Measurements from ENCODE around the gene FBXW8. TPM values are rescaled to one million over a fixed set of nuclear protein-coding genes. Genes with fewer than 3 reads are reported as not detected.

Gene FBXW8
- polyA plus RNA-seq, 1 donor from 2014 or later, result 11.3 TPM

GRCh38 chr12:116898669-116899068 lies 12.1 kb upstream of the FBXW8 start:
- no peak overlapping the region for H3K27ac Mint-ChIP-seq
- H3K9me3 Mint-ChIP-seq, result peaks cover 0 to 4% (median 0%) of the 10 kb centered on the region in 3 donors
- peaks cover 3% of the 10 kb centered on the region for H3K36me3 Mint-ChIP-seq
- no peak overlapping the region for H3K4me3 Mint-ChIP-seq
- peaks cover 0 to 1% (median 0%) of the 10 kb centered on the region in 3 donors for H3K4me1 Mint-ChIP-seq
- H3K27me3 Mint-ChIP-seq, result peaks cover 32% of the 10 kb centered on the region

GRCh38 chr12:116901612-116902011 lies 9.1 kb upstream of the FBXW8 start:
- H3K4me1 Mint-ChIP-seq, result peaks cover 0 to 1% (median 0%) of the 10 kb centered on the region in 3 donors
- no peak overlapping the region for H3K27ac Mint-ChIP-seq
- peaks cover 40% of the 10 kb centered on the region for H3K27me3 Mint-ChIP-seq
- peaks cover 0 to 4% (median 0%) of the 10 kb centered on the region in 3 donors for H3K9me3 Mint-ChIP-seq
- H3K36me3 Mint-ChIP-seq, result peaks cover 6% of the 10 kb centered on the region
- no peak overlapping the region for H3K4me3 Mint-ChIP-seq

GRCh38 chr12:116903818-116904217 lies 6.9 kb upstream of the FBXW8 start:
- H3K27ac Mint-ChIP-seq, result no peak overlapping the region
- peaks cover 0 to 4% (median 0%) of the 10 kb centered on the region in 3 donors for H3K9me3 Mint-ChIP-seq
- no peak overlapping the region for H3K4me3 Mint-ChIP-seq
- H3K27me3 Mint-ChIP-seq, result peaks cover 32% of the 10 kb centered on the region
- peaks cover 6% of the 10 kb centered on the region for H3K36me3 Mint-ChIP-seq
- peaks cover 0 to 1% (median 0%) of the 10 kb centered on the region in 3 donors for H3K4me1 Mint-ChIP-seq

- Mint-ChIP-seq H3K27me3 (peaks cover 18% of the 10 kb centered on the region), H3K27ac (no peak overlapping the region), H3K9me3 (peaks cover 0 to 4% (median 0%) of the 10 kb centered on the region in 3 donors), H3K4me1 (peaks cover 0 to 5% (median 3%) of the 10 kb centered on the region in 3 donors), H3K4me3 (no peak overlapping the region), H3K36me3 (peaks cover 6% of the 10 kb centered on the region)
These were observed 4.5 kb upstream of the FBXW8 start for GRCh38 chr12:116906285-116906684.

GRCh38 chr12:116910280-116910644 lies 488 bp upstream of the FBXW8 start:
- Mint-ChIP-seq H3K4me3 (peak overlapping the region; percentile 80 to 95 (median 94)), H3K4me1 (peaks cover 6 to 23% (median 20%) of the 10 kb centered on the region in 3 donors), H3K36me3 (peaks cover 1% of the 10 kb centered on the region), H3K9me3 (no peaks in the 10 kb centered on the region), H3K27me3 (peaks cover 1% of the 10 kb centered on the region), H3K27ac (peak overlapping the region; percentile 2 to 90 (median 82))

- Mint-ChIP-seq H3K27me3 (no peaks in the 10 kb centered on the region), H3K27ac (no peak overlapping the region), H3K4me1 (peaks cover 30 to 57% (median 39%) of the 10 kb centered on the region in 3 donors)
These were observed 4.6 kb downstream of the FBXW8 start for GRCh38 chr12:116915326-116915725.

GRCh38 chr12:116916122-116916521 lies 5.4 kb downstream of the FBXW8 start:
- H3K4me1 Mint-ChIP-seq, result peaks cover 38 to 60% (median 44%) of the 10 kb centered on the region in 3 donors

More at GRCh38 chr12:116915326-116915725, 4.6 kb downstream of the FBXW8 start:
- H3K9me3 Mint-ChIP-seq, result peaks cover 0 to 6% (median 0%) of the 10 kb centered on the region in 3 donors
- H3K36me3 Mint-ChIP-seq, result peaks cover 1% of the 10 kb centered on the region
- no peak overlapping the region for H3K4me3 Mint-ChIP-seq

GRCh38 chr12:116916714-116917114 lies 6.0 kb downstream of the FBXW8 start:
- peak overlapping the region in 2 of 4 donors; percentile 30 to 81 for H3K4me3 Mint-ChIP-seq

More at GRCh38 chr12:116916122-116916521, 5.4 kb downstream of the FBXW8 start:
- no peaks in the 10 kb centered on the region for H3K27me3 Mint-ChIP-seq
- peaks cover 0 to 6% (median 0%) of the 10 kb centered on the region in 3 donors for H3K9me3 Mint-ChIP-seq
- peak overlapping the region in 1 of 4 donors; percentile 61 for H3K4me3 Mint-ChIP-seq
- H3K27ac Mint-ChIP-seq, result no peak overlapping the region
- H3K36me3 Mint-ChIP-seq, result peaks cover 1% of the 10 kb centered on the region

GRCh38 chr12:116918464-116918863 lies 7.7 kb downstream of the FBXW8 start:
- Mint-ChIP-seq H3K36me3 (peaks cover 1% of the 10 kb centered on the region), H3K4me3 (no peak overlapping the region), H3K9me3 (peaks cover 0 to 6% (median 0%) of the 10 kb centered on the region in 3 donors), H3K27ac (no peak overlapping the region), H3K27me3 (no peaks in the 10 kb centered on the region), H3K4me1 (peaks cover 47 to 62% (median 47%) of the 10 kb centered on the region in 3 donors)

More at GRCh38 chr12:116916714-116917114, 6.0 kb downstream of the FBXW8 start:
- H3K27ac Mint-ChIP-seq, result peak overlapping the region in 1 of 3 donors; percentile 96
- H3K36me3 Mint-ChIP-seq, result peaks cover 1% of the 10 kb centered on the region
- no peaks in the 10 kb centered on the region for H3K27me3 Mint-ChIP-seq
- peaks cover 39 to 60% (median 43%) of the 10 kb centered on the region in 3 donors for H3K4me1 Mint-ChIP-seq
- H3K9me3 Mint-ChIP-seq, result peaks cover 0 to 6% (median 0%) of the 10 kb centered on the region in 3 donors

- Mint-ChIP-seq H3K4me3 (peak overlapping the region in 2 of 4 donors; percentile 10 to 19), H3K9me3 (peaks cover 0 to 6% (median 0%) of the 10 kb centered on the region in 3 donors), H3K4me1 (peaks cover 44 to 60% (median 49%) of the 10 kb centered on the region in 3 donors), H3K27me3 (no peaks in the 10 kb centered on the region), H3K27ac (peak overlapping the region in 1 of 3 donors; percentile 20), H3K36me3 (peaks cover under 1% of the 10 kb centered on the region)
These were observed 8.5 kb downstream of the FBXW8 start for GRCh38 chr12:116919247-116919661.

GRCh38 chr12:116919706-116920485 lies 9.1 kb downstream of the FBXW8 start:
- Mint-ChIP-seq H3K9me3 (peaks cover 0 to 6% (median 0%) of the 10 kb centered on the region in 3 donors), H3K4me1 (peaks cover 49 to 65% (median 55%) of the 10 kb centered on the region in 3 donors), H3K4me3 (peak overlapping the region in 2 of 4 donors; percentile 10 to 74), H3K27ac (peak overlapping the region in 1 of 3 donors; percentile 39), H3K27me3 (no peaks in the 10 kb centered on the region), H3K36me3 (no peaks in the 10 kb centered on the region)

GRCh38 chr12:116920939-116921338 lies 10.2 kb downstream of the FBXW8 start:
- Mint-ChIP-seq H3K27ac (no peak overlapping the region), H3K27me3 (no peaks in the 10 kb centered on the region), H3K4me1 (peaks cover 54 to 65% (median 56%) of the 10 kb centered on the region in 3 donors), H3K4me3 (peak overlapping the region in 2 of 4 donors; percentile 49), H3K36me3 (no peaks in the 10 kb centered on the region), H3K9me3 (peaks cover 0 to 6% (median 0%) of the 10 kb centered on the region in 3 donors)

- Mint-ChIP-seq H3K27me3 (no peaks in the 10 kb centered on the region), H3K4me3 (peak overlapping the region in 2 of 4 donors; percentile 28 to 59), H3K4me1 (peaks cover 53 to 59% (median 55%) of the 10 kb centered on the region in 3 donors), H3K9me3 (peaks cover 0 to 3% (median 0%) of the 10 kb centered on the region in 3 donors), H3K36me3 (peaks cover 2% of the 10 kb centered on the region), H3K27ac (peak overlapping the region in 2 of 3 donors; percentile 39 to 56)
These were observed 11.6 kb downstream of the FBXW8 start for GRCh38 chr12:116922194-116922897.

GRCh38 chr12:116924558-116925453 lies 14.1 kb downstream of the FBXW8 start:
- peak overlapping the region in 2 of 4 donors; percentile 49 for H3K4me3 Mint-ChIP-seq
- peaks cover 7% of the 10 kb centered on the region for H3K36me3 Mint-ChIP-seq
- H3K27ac Mint-ChIP-seq, result no peak overlapping the region
- H3K27me3 Mint-ChIP-seq, result no peaks in the 10 kb centered on the region
- no peaks in the 10 kb centered on the region for H3K9me3 Mint-ChIP-seq
- H3K4me1 Mint-ChIP-seq, result peaks cover 43 to 46% (median 46%) of the 10 kb centered on the region in 3 donors
